ENCODE data around the gene RBM38. TPM values are rescaled to one million over a fixed set of nuclear protein-coding genes. Genes with fewer than 3 reads are reported as not detected.
A peak's percentile ranks its signal among the peaks of the same experiment; 100 is the strongest.

The RBM38 gene
- total and polyA plus RNA-seq, 10 of the 15 experiments (the other 5 are each of a cell fraction or from before 2014, with no cell fraction given), result 0.32 to 118 (median 25.2) TPM

GRCh38 chr20:57400821-57401564, 9.8 kb downstream of the RBM38 start (continued):
- no peak for TF ChIP-seq ZNF592 (IDR thresholded peaks at IDR 0.05)
- no peak for TF ChIP-seq EED (IDR thresholded peaks at IDR 0.05; ENCODE audit: low read depth)
- 0 out of 2 replicates have a peak, but pooled peaks have one; percentile 32 for TF ChIP-seq IKZF1 (conservative IDR thresholded peaks at IDR 0.05)
- no peak for TF ChIP-seq PRDM15 (CRISPR knock-in tag; IDR thresholded peaks at IDR 0.05)
- TF ChIP-seq MXI1 (IDR thresholded peaks at IDR 0.05; ENCODE audit: low read depth, low read length), result no peak
- TF ChIP-seq TAF1 (IDR thresholded peaks at IDR 0.05; ENCODE audit: borderline replicate concordance, low read depth, low read length), result no peak
- peak; percentile 97 for TF ChIP-seq MEF2B (IDR thresholded peaks at IDR 0.05; ENCODE audit: partially characterized antibody, poor library complexity, severe bottlenecking)
- TF ChIP-seq MLLT1 (IDR thresholded peaks at IDR 0.05), result no peak; the same call in 1 of the 2 replicates
- TF ChIP-seq CTCF (IDR thresholded peaks at IDR 0.05 in 2 of 3, conservative IDR thresholded peaks at IDR 0.05 in 1 of 3; ENCODE audit: control insufficient read depth in 2 of 3, extremely low read depth in 1 of 3, insufficient read depth in 1 of 3, low read depth in 3 of 3, low read length in 3 of 3), result no peak
- TF ChIP-seq TCF3 (IDR thresholded peaks at IDR 0.05; ENCODE audit: borderline replicate concordance, insufficient read depth, low read depth, low read length), result no peak
- TF ChIP-seq PAX5 (IDR thresholded peaks at IDR 0.05; ENCODE audit: borderline replicate concordance, low read depth, low read length), result 0 out of 2 replicates have a peak, but pooled peaks have one; percentile 37
- TF ChIP-seq IRF3 (IDR thresholded peaks at IDR 0.05), result no peak
- TF ChIP-seq MYB (IDR thresholded peaks at IDR 0.05; ENCODE audit: borderline replicate concordance, low read depth, low read length), result no peak
- TF ChIP-seq ATF3 (IDR thresholded peaks at IDR 0.05; ENCODE audit: borderline replicate concordance, extremely low read depth, low read depth, low read length), result no peak
- TF ChIP-seq HDAC2 (IDR thresholded peaks at IDR 0.05), result no peak

Measured in GM12878 (cell line).